ENCODE measurements around the gene UBAP1L.
"Not testable (repeated sequence)": the region's sequence is repeated elsewhere in the genome, so short reads cannot be mapped to it uniquely, and the experiment has no call there.

UBAP1L gene

DNA sequence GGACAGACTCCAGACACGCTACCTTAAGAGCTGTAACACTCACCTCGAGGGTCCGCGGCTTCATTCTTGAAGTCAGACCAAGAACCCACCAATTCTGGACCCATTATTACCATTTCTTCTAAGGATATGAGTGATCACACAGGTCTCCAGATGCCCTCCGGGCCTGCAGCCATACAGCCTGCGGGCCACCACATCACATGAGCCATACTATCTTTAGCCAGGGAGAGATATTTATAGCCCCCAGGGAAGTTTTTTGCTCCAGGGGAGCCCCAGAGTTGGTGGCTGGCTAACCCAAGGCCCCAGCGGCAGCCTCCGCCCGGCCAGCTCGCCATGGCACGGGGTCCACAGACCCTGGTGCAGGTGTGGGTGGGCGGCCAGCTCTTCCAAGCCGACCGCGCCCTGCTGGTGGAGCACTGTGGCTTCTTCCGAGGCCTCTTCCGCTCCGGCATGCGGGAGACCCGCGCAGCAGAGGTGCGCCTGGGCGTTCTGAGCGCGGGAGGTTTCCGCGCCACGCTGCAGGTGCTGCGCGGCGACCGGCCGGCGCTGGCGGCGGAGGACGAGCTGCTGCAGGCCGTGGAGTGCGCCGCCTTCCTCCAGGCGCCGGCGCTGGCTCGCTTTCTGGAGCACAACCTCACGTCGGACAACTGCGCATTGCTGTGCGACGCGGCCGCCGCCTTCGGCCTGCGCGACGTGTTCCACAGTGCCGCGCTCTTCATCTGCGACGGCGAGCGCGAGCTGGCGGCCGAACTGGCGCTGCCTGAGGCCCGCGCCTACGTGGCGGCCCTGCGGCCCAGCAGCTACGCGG lies 38.3 kb downstream of the UBAP1L start, which contains the start of gene KBTBD13:
Gene KBTBD13 (plus strand): TSS at position 261 of the 805 bp plus-strand sequence. CDS start 70 bp downstream, at position 331.
- no peak within 1 kb of the TSS for H4K8ac ChIP-seq (ENCODE audit: low read length)
- peak within 1 kb of the TSS in 1 of 2 experiments; percentile 90 for H3K14ac ChIP-seq (ENCODE audit: low read length in 2 of 2)
- H3K4ac ChIP-seq (ENCODE audit: low read depth in 1 of 2, low read length in 2 of 2), result no peak within 1 kb of the TSS
- no peaks in the 10 kb centered on the region for H3K36me3 ChIP-seq (ENCODE audit: control insufficient read depth in 1 of 2, insufficient read depth in 2 of 2, low read depth in 1 of 2, low read length in 2 of 2)
- H3K27ac ChIP-seq (ENCODE audit: low read length, poor library complexity, severe bottlenecking), result no peak within 1 kb of the TSS
- H3K9me3 ChIP-seq (ENCODE audit: control insufficient read depth, low read length), result no peaks in the 10 kb centered on the region
- WGBS, result 97% methylated on average over 73 of the region's 73 CpGs
- H2BK12ac ChIP-seq (ENCODE audit: low read length in 2 of 2), result peak within 1 kb of the TSS in 1 of 2 experiments; percentile 55
- peak within 1 kb of the TSS; percentile 48 for H4K91ac ChIP-seq (ENCODE audit: low read length)
- H2BK5ac ChIP-seq (ENCODE audit: low read depth, low read length, poor library complexity, severe bottlenecking), result no peak within 1 kb of the TSS
- H2AK5ac ChIP-seq (ENCODE audit: low read length, severe bottlenecking), result no peak within 1 kb of the TSS
- H3K4me3 ChIP-seq (ENCODE audit: insufficient read depth in 1 of 2, low read depth in 1 of 2, low read length in 2 of 2), result no peak within 1 kb of the TSS
- no peak within 1 kb of the TSS for H2BK120ac ChIP-seq (ENCODE audit: low read depth, low read length)
- H3K23ac ChIP-seq (ENCODE audit: low read length in 2 of 2), result no peak within 1 kb of the TSS
- peak within 1 kb of the TSS in 1 of 2 experiments; percentile 56 for H3K18ac ChIP-seq (ENCODE audit: low read depth in 1 of 2, low read length in 2 of 2)
- H3K27me3 ChIP-seq (ENCODE audit: control insufficient read depth in 1 of 2, insufficient read depth in 1 of 2, low read length in 2 of 2), result peaks cover 43 to 49% of the 10 kb centered on the region in 2 experiments
- peak within 1 kb of the TSS; percentile 55 for H2BK15ac ChIP-seq (ENCODE audit: low read depth, poor library complexity, severe bottlenecking)
- no peak within 1 kb of the TSS for H3K9ac ChIP-seq (ENCODE audit: low read length)
- peaks cover 4% of the 10 kb centered on the region for H3K4me1 ChIP-seq (ENCODE audit: control insufficient read depth, insufficient read depth, low read depth, low read length)
- H2AFZ ChIP-seq (ENCODE audit: low read depth, low read length), result no peak within 1 kb of the TSS
- no peak within 1 kb of the TSS for H3K4me2 ChIP-seq (ENCODE audit: low read length, poor library complexity, severe bottlenecking)
- no peak for DNase-seq
- no peaks in the 10 kb centered on the region for H3K79me1 ChIP-seq (replicated peaks; ENCODE audit: low read length, poor library complexity, severe bottlenecking)

DNA sequence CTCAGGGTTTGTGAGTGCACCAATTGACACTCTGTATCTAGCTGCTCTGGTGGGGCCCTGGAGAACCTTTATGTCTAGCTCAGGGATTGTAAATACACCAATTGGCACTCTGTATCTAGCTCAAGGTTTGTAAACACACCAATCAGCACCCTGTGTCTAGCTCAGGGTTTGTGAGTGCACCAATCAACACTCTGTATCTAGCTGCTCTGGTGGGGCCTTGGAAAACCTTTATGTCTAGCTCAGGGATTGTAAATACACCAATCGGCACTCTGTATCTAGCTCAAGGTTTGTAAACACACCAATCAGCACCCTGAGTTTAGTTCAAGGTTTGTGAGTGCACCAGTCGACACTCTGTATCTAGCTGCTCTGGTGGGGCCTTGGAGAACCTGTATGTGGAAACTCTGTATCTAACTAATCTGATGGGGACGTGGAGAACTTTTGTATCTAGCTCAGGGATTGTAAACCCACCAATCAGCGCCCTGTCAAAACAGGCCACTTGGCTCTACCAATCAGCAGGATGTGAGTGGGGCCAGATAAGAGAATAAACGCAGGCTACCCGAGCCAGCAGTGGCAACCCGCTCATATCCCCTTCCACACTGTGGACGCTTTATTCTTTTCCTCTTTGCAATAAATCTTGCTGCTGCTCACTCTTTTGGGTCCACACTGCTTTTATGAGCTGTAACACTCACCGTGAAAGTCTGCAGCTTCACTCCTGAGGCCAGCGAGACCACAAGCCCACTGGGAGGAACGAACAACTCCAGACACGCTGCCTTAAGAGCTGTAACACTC lies 39.2 kb downstream of the UBAP1L start:
- not testable (repeated sequence) for H2BK15ac ChIP-seq (ENCODE audit: low read depth, poor library complexity, severe bottlenecking); H4K8ac ChIP-seq (ENCODE audit: low read length); H3K36me3 ChIP-seq (ENCODE audit: control insufficient read depth in 1 of 2, insufficient read depth in 2 of 2, low read depth in 1 of 2, low read length in 2 of 2); H3K9me3 ChIP-seq (ENCODE audit: control insufficient read depth, low read length); H2BK12ac ChIP-seq (ENCODE audit: low read length in 2 of 2); H3K4me3 ChIP-seq (ENCODE audit: insufficient read depth in 1 of 2, low read depth in 1 of 2, low read length in 2 of 2); H4K91ac ChIP-seq (ENCODE audit: low read length); H3K18ac ChIP-seq (ENCODE audit: low read depth in 1 of 2, low read length in 2 of 2); H3K27ac ChIP-seq (ENCODE audit: low read length, poor library complexity, severe bottlenecking); H3K23ac ChIP-seq (ENCODE audit: low read length in 2 of 2); H3K4ac ChIP-seq (ENCODE audit: low read depth in 1 of 2, low read length in 2 of 2); H2BK120ac ChIP-seq (ENCODE audit: low read depth, low read length); H2AFZ ChIP-seq (ENCODE audit: low read depth, low read length); H3K4me2 ChIP-seq (ENCODE audit: low read length, poor library complexity, severe bottlenecking); H3K79me1 ChIP-seq (replicated peaks; ENCODE audit: low read length, poor library complexity, severe bottlenecking); H3K9ac ChIP-seq (ENCODE audit: low read length); H2BK5ac ChIP-seq (ENCODE audit: low read depth, low read length, poor library complexity, severe bottlenecking); DNase-seq; H3K4me1 ChIP-seq (ENCODE audit: control insufficient read depth, insufficient read depth, low read depth, low read length); H3K14ac ChIP-seq (ENCODE audit: low read length in 2 of 2); H2AK5ac ChIP-seq (ENCODE audit: low read length, severe bottlenecking)
- peaks cover 40 to 43% of the 10 kb centered on the region in 2 experiments for H3K27me3 ChIP-seq (ENCODE audit: control insufficient read depth in 1 of 2, insufficient read depth in 1 of 2, low read length in 2 of 2)
- WGBS, result 51% methylated on average over 11 of the region's 12 CpGs

DNA sequence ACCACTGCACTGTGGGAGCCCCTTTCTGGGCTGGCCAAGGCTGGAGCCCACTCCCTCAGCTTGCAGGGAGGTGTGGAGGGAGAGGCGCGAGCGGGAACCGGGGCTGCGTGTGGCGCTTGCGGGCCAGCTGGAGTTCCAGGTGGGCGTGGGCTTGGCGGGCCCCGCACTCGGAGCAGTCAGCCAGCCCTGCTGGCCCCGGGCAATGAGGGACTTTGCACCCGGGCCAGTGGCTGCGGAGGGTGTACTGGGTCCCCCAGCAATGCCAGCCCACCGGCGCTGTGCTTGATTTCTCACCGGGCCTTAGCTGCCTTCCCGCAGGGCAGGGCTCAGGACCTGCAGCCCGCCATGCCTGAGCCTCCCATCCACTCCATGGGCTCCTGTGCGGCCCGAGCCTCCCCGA lies 40.1 kb downstream of the UBAP1L start:
- H3K18ac ChIP-seq (ENCODE audit: low read depth in 1 of 2, low read length in 2 of 2); H2AK5ac ChIP-seq (ENCODE audit: low read length, severe bottlenecking); H3K9me3 ChIP-seq (ENCODE audit: control insufficient read depth, low read length); H2BK5ac ChIP-seq (ENCODE audit: low read depth, low read length, poor library complexity, severe bottlenecking); H3K36me3 ChIP-seq (ENCODE audit: control insufficient read depth in 1 of 2, insufficient read depth in 2 of 2, low read depth in 1 of 2, low read length in 2 of 2); H3K27ac ChIP-seq (ENCODE audit: low read length, poor library complexity, severe bottlenecking); H3K79me1 ChIP-seq (replicated peaks; ENCODE audit: low read length, poor library complexity, severe bottlenecking); H3K23ac ChIP-seq (ENCODE audit: low read length in 2 of 2); H2BK12ac ChIP-seq (ENCODE audit: low read length in 2 of 2); H3K4me2 ChIP-seq (ENCODE audit: low read length, poor library complexity, severe bottlenecking); H4K8ac ChIP-seq (ENCODE audit: low read length); H3K9ac ChIP-seq (ENCODE audit: low read length); H3K4me1 ChIP-seq (ENCODE audit: control insufficient read depth, insufficient read depth, low read depth, low read length); H3K4ac ChIP-seq (ENCODE audit: low read depth in 1 of 2, low read length in 2 of 2); H2BK120ac ChIP-seq (ENCODE audit: low read depth, low read length); H4K91ac ChIP-seq (ENCODE audit: low read length); DNase-seq; H3K14ac ChIP-seq (ENCODE audit: low read length in 2 of 2); H2AFZ ChIP-seq (ENCODE audit: low read depth, low read length); H2BK15ac ChIP-seq (ENCODE audit: low read depth, poor library complexity, severe bottlenecking); H3K4me3 ChIP-seq (ENCODE audit: insufficient read depth in 1 of 2, low read depth in 1 of 2, low read length in 2 of 2): not testable (repeated sequence)
- peaks cover 35 to 48% of the 10 kb centered on the region in 2 experiments for H3K27me3 ChIP-seq (ENCODE audit: control insufficient read depth in 1 of 2, insufficient read depth in 1 of 2, low read length in 2 of 2)
- WGBS, result 100% methylated on average over 8 of the region's 22 CpGs

DNA sequence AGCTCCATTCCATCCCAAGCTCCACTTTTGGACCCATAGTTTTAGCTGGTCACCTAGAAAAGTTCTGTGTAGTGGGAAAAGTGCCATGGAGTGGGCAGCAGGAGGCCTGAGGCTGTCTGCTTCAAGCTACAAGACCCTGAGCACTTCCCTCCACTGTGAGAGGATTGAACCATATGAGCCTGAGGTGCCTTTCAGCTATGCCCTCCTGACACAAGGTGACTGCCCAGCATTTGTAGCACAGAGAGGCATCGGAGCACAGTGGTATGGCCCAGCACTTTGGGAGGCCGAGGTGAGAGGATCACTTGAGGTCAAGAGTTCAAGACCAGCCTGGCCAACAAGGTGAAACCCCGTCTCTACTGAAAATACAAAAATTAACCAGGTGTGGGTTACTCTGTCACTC lies 42.4 kb downstream of the UBAP1L start:
- H3K18ac ChIP-seq (ENCODE audit: low read depth in 1 of 2, low read length in 2 of 2), result peak overlapping the region in 1 of 2 experiments; percentile 72
- DNase-seq, result no peak
- no peak overlapping the region for H2BK120ac ChIP-seq (ENCODE audit: low read depth, low read length)
- no peak overlapping the region for H3K23ac ChIP-seq (ENCODE audit: low read length in 2 of 2)
- H3K4me1 ChIP-seq (ENCODE audit: control insufficient read depth, insufficient read depth, low read depth, low read length), result peaks cover 12% of the 10 kb centered on the region
- no peak overlapping the region for H2AFZ ChIP-seq (ENCODE audit: low read depth, low read length)
- H2BK15ac ChIP-seq (ENCODE audit: low read depth, poor library complexity, severe bottlenecking), result no peak overlapping the region
- H2BK12ac ChIP-seq (ENCODE audit: low read length in 2 of 2), result peak overlapping the region in 1 of 2 experiments; percentile 92
- H4K8ac ChIP-seq (ENCODE audit: low read length), result no peak overlapping the region
- H3K9me3 ChIP-seq (ENCODE audit: control insufficient read depth, low read length), result no peaks in the 10 kb centered on the region
- 90% methylated on average over 3 of the region's 3 CpGs for WGBS
- no peaks in the 10 kb centered on the region for H3K36me3 ChIP-seq (ENCODE audit: control insufficient read depth in 1 of 2, insufficient read depth in 2 of 2, low read depth in 1 of 2, low read length in 2 of 2)
- no peak overlapping the region for H2BK5ac ChIP-seq (ENCODE audit: low read depth, low read length, poor library complexity, severe bottlenecking)
- H3K4me2 ChIP-seq (ENCODE audit: low read length, poor library complexity, severe bottlenecking), result no peak overlapping the region
- no peak overlapping the region for H3K4me3 ChIP-seq (ENCODE audit: insufficient read depth in 1 of 2, low read depth in 1 of 2, low read length in 2 of 2)
- H3K79me1 ChIP-seq (replicated peaks; ENCODE audit: low read length, poor library complexity, severe bottlenecking), result no peaks in the 10 kb centered on the region
- H2AK5ac ChIP-seq (ENCODE audit: low read length, severe bottlenecking), result no peak overlapping the region
- peaks cover 12 to 47% of the 10 kb centered on the region in 2 experiments for H3K27me3 ChIP-seq (ENCODE audit: control insufficient read depth in 1 of 2, insufficient read depth in 1 of 2, low read length in 2 of 2)
- no peak overlapping the region for H3K9ac ChIP-seq (ENCODE audit: low read length)
- no peak overlapping the region for H3K4ac ChIP-seq (ENCODE audit: low read depth in 1 of 2, low read length in 2 of 2)
- no peak overlapping the region for H3K14ac ChIP-seq (ENCODE audit: low read length in 2 of 2)
- H3K27ac ChIP-seq (ENCODE audit: low read length, poor library complexity, severe bottlenecking), result no peak overlapping the region
- no peak overlapping the region for H4K91ac ChIP-seq (ENCODE audit: low read length)
